Mucosa of rectum (tissue), 2 donors: ENCODE measurements around the gene EVL.

Experiments
- H3K27ac ChIP-seq, 2 donors: one replicate each; pipeline ENCODE4 v1.7.0; 2013; ENCODE audit warnings: inconsistent platforms in 2 of 2, low read depth in 2 of 2, low read length in 2 of 2
- H3K27me3 ChIP-seq, 2 donors: one replicate each; pipeline ENCODE4 v1.7.0; 2013; ENCODE audit warnings: low read length in 2 of 2; ENCODE audit not compliant: control insufficient read depth in 2 of 2, insufficient read depth in 2 of 2
- H3K36me3 ChIP-seq, 2 donors: one replicate each; pipeline ENCODE4 v1.7.0; 2013; ENCODE audit warnings: low read length in 2 of 2; ENCODE audit not compliant: control insufficient read depth in 2 of 2, insufficient read depth in 2 of 2
- H3K4me1 ChIP-seq, 2 donors: one replicate each; pipeline ENCODE4 v1.7.0; 2013; ENCODE audit warnings: low read length in 2 of 2, mild to moderate bottlenecking in 1 of 2; ENCODE audit not compliant: control insufficient read depth in 2 of 2, insufficient read depth in 2 of 2
- H3K4me3 ChIP-seq, 2 donors: one replicate each; pipeline ENCODE4 v1.7.0; 2013; ENCODE audit warnings: low read length in 2 of 2
- H3K9ac ChIP-seq, 2 donors: one replicate each; pipeline ENCODE4 v1.7.0; 2013; ENCODE audit warnings: low read length in 2 of 2, low read depth in 1 of 2, mild to moderate bottlenecking in 1 of 2
- H3K9me3 ChIP-seq, 2 donors: one replicate each; pipeline ENCODE4 v1.7.0; 2013; ENCODE audit warnings: low read length in 2 of 2; ENCODE audit not compliant: control insufficient read depth in 2 of 2
- donor health status: healthy.
- donor health status: Normal muscosa, but diverticular disease.

The EVL gene

DNA sequence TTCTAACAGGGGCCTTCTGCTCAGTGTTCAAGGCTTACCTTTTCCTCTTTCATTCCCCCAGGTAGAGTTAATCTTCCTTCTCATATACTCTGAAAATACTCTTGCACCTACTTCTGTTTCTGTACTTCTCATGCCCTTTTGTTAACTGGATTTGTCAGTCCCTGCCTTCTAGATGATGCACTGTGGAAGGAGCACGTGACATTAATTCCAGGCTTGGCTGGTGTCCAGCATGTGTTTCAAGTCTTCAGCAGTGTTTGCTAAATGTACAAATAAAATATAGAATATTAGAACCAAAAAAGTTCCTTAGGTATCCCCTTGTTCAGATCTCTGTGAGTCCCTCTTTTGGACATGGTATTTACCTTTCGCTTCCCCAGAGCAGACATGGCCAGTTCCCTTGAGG is 27.9 kb upstream of the EVL start:
- Histone ChIP-seq H3K4me3 (no peak overlapping the region), H3K9ac (no peak overlapping the region), H3K27ac (no peak overlapping the region), H3K4me1 (no peaks in the 10 kb centered on the region), H3K36me3 (no peaks in the 10 kb centered on the region), H3K9me3 (no peaks in the 10 kb centered on the region), H3K27me3 (no peaks in the 10 kb centered on the region)

DNA sequence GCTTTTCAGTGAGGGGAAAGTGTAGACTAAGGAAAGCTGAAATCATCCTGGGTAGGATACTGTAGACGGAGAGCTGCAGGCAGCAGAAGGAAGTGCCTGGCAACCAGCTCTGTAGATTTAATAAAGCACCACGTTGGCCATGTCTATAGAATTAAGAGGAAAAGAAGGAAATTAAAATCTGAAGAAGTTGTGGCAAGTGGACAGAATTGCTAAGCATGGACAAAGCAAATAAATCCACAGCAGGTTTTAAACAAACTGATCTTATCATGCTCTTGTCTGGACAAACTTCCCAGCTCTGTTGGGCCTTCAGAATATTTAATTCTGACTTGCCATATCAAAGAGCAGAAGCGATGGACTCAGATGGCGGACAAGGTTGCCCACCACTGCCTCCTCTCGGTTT is 27.2 kb upstream of the EVL start:
- no peaks in the 10 kb centered on the region for H3K9me3 ChIP-seq
- H3K27me3 ChIP-seq = no peaks in the 10 kb centered on the region
- no peaks in the 10 kb centered on the region for H3K4me1 ChIP-seq
- H3K36me3 ChIP-seq = no peaks in the 10 kb centered on the region
- no peak overlapping the region for H3K27ac ChIP-seq
- H3K9ac ChIP-seq = no peak overlapping the region
- no peak overlapping the region for H3K4me3 ChIP-seq

DNA sequence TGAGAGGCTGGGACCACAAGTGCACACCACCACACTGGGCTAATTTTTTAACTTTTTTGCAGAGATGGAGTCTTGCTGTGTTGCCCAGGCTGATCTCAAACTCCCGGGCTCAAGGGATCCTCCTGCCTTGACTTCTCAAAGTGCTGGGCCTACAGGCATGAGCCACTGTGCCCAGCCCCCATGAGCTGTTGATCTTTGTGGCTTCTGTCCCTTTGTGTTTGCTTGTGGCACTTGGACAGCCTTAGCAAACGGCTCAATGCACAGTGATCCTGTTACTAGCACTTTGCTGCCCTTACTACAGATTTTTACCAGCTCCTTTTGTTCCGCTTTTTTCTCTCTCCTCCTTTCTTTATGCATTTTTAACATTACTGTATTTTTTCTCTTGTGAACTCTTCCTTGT is 25.3 kb upstream of the EVL start:
- Histone ChIP-seq H3K36me3 (no peaks in the 10 kb centered on the region), H3K9me3 (no peaks in the 10 kb centered on the region), H3K27me3 (no peaks in the 10 kb centered on the region), H3K27ac (no peak overlapping the region), H3K4me3 (no peak overlapping the region), H3K9ac (no peak overlapping the region), H3K4me1 (no peaks in the 10 kb centered on the region)

DNA sequence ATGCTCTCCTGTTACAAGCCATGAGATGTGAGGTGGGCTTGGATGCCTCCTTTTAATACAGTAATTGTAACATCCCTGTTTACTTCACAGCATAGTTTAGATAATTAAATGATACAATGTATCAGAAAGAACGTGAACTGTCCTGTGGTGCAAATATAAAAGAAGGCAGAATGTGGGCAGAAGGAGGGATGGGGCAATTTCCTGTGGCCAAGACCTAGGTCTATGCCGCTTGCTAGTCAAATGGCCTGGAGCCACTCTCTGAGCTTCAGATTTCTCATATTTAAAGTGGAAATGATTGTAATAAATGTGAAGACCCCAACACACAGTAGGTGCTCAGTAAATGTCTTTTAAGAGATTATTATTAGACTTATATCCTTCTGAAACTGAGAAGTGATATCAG is 24.0 kb upstream of the EVL start:
- Histone ChIP-seq H3K9ac (no peak overlapping the region), H3K27me3 (no peaks in the 10 kb centered on the region), H3K4me1 (no peaks in the 10 kb centered on the region), H3K9me3 (no peaks in the 10 kb centered on the region), H3K36me3 (no peaks in the 10 kb centered on the region), H3K27ac (no peak overlapping the region), H3K4me3 (no peak overlapping the region)

DNA sequence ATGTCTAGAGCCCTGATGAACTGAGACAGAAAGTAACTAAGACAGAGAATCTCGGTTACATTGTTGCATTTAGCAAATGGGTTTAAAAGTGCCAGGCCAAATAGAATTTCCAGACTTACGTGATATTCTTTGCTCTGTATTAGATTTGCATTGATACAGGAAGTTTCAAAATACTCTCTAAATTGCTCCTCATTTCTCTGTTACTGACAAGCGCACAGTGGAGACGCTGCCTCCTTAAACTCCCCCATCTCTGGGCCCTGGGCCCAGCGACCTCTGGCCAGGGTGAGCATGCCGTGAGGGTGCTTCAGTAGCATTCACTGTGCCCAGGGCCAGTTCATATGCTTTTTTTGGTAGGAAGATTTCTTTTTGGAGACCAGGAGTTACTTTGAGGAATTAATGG is 22.9 kb upstream of the EVL start:
- no peak overlapping the region for H3K27ac ChIP-seq
- no peaks in the 10 kb centered on the region for H3K9me3 ChIP-seq
- no peak overlapping the region for H3K9ac ChIP-seq

DNA sequence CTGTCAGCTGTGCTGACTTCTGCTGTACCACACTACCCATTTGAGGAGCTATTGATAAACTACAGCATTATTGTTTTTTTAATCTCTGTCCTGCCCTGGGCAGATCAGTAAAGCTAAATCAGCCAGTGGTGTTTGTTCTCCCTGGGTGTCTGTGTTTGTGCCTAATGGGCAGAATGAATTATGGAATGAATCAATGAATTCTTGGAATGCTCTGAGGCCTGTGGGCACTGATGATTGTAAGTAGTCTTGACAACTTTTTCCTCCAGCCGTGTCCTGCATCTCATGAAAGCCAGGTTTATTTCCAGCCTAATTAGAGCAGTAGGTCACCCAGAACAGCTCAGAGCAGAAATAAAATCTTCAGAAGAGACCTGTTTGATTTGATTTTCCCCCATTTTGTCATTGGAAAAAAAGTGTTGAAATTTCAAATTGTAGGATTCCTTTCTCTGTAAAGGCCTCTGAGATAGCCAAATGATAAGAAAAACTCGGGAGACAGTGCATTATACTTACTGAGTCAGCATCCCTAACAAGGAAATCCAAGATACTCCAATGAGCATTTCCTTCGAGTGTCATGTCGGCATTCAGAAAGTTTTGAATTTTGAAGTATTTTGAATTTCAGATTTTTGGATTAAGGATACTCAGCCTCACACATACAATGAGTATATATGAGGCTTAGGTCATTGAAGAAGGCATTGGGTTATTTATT is 19.4 kb upstream of the EVL start:
- Histone ChIP-seq H3K4me3 (no peak overlapping the region), H3K27ac (no peak overlapping the region), H3K36me3 (no peaks in the 10 kb centered on the region), H3K27me3 (peaks cover 0 to 5% of the 10 kb centered on the region in 2 donors), H3K9ac (no peak overlapping the region), H3K9me3 (no peaks in the 10 kb centered on the region), H3K4me1 (no peaks in the 10 kb centered on the region)

More for the DNA sequence above, 22.9 kb upstream of the EVL start:
- no peaks in the 10 kb centered on the region for H3K4me1 ChIP-seq
- no peak overlapping the region for H3K4me3 ChIP-seq
- no peaks in the 10 kb centered on the region for H3K36me3 ChIP-seq
- peaks cover 0 to 2% of the 10 kb centered on the region in 2 donors for H3K27me3 ChIP-seq

DNA sequence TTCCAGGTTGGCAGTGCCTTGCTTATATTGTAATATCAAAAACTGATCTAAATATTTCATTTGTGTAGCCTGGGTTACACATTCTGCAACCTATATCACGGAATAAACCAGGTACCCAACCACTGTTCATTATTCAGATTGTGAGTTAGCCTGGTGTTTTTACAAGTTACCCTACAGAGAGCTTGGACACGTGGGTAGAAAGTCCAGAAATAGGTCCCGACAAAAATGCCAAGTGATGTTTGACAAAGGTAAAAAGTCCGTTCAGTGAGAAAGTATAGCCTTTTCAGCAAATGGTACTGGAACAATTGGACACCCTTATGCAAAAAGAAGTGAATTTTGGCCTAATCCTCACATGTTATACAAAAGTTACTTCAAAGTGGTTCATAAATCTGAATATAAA is 17.6 kb upstream of the EVL start:
- Histone ChIP-seq H3K4me1 (no peaks in the 10 kb centered on the region), H3K27ac (no peak overlapping the region), H3K9me3 (no peaks in the 10 kb centered on the region), H3K36me3 (no peaks in the 10 kb centered on the region), H3K27me3 (peaks cover 0 to 5% of the 10 kb centered on the region in 2 donors), H3K4me3 (no peak overlapping the region), H3K9ac (no peak overlapping the region)

DNA sequence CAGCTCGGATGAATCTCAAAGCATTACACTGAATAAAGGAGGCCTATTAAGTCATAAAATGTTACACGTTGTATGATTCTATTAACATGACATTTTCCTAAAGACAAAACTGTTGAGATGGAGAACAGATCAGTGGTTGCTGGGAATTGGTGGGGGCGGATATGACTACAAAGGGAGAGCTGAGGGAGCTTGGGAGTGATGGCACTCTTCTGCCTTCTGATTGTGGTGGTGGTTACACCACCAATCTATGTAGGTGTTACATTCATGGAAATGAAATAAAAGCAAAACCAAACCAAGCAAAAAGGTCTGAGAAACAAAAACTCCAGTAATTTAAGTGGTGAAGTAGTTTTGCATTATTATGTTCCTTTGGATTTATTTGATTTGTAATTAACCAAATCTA is 16.4 kb upstream of the EVL start:
- no peak overlapping the region for H3K9ac ChIP-seq
- no peak overlapping the region for H3K27ac ChIP-seq
- no peaks in the 10 kb centered on the region for H3K9me3 ChIP-seq
- H3K36me3 ChIP-seq = no peaks in the 10 kb centered on the region
- H3K27me3 ChIP-seq = peaks cover 0 to 5% of the 10 kb centered on the region in 2 donors
- no peak overlapping the region for H3K4me3 ChIP-seq
- H3K4me1 ChIP-seq = no peaks in the 10 kb centered on the region

DNA sequence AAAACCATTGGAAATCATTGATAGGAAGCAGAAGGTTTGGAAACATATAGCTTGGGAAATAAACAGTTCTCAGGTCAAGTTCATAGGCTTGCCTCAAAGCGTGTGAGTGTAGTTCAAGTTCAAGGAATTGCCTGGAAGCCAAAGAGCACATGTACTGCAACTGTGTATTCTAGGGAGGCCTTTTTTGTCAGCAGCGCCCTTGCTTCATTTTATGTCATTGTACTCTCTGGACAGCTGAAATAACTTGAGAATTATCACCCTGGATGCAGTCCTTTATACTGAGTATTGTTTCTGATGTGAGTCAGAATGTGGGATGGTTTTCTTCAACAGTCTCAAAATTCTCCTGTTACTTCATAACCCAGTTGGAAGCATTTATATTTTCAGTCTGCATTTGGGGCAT is 16.0 kb upstream of the EVL start:
- no peak overlapping the region for H3K4me3 ChIP-seq
- no peaks in the 10 kb centered on the region for H3K36me3 ChIP-seq
- H3K9ac ChIP-seq = no peak overlapping the region
- H3K27me3 ChIP-seq = peaks cover 0 to 5% of the 10 kb centered on the region in 2 donors
- H3K9me3 ChIP-seq = no peaks in the 10 kb centered on the region
- H3K4me1 ChIP-seq = no peaks in the 10 kb centered on the region
- no peak overlapping the region for H3K27ac ChIP-seq

DNA sequence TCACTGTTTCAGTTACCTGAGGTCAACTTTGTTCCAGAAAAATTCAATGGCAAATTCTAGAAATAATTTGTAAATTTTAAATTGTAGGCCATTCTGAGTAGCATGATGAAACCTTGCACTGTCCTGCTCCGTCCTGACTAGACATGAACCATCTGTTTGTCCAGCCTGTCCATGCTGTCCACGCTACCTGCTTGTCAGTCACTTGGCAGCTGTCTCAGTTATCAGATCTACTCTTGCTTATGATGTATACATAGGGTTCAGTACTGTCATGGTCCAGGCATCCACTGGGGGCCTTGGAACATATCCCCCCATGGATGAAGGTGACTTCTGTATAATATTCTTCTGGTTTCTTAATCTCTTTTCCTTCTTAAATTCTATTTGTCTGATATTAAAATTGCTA is 14.1 kb upstream of the EVL start:
- Histone ChIP-seq H3K9ac (no peak overlapping the region), H3K4me3 (no peak overlapping the region), H3K36me3 (no peaks in the 10 kb centered on the region), H3K4me1 (no peaks in the 10 kb centered on the region), H3K27ac (no peak overlapping the region), H3K27me3 (peaks cover 0 to 5% of the 10 kb centered on the region in 2 donors), H3K9me3 (no peaks in the 10 kb centered on the region)

DNA sequence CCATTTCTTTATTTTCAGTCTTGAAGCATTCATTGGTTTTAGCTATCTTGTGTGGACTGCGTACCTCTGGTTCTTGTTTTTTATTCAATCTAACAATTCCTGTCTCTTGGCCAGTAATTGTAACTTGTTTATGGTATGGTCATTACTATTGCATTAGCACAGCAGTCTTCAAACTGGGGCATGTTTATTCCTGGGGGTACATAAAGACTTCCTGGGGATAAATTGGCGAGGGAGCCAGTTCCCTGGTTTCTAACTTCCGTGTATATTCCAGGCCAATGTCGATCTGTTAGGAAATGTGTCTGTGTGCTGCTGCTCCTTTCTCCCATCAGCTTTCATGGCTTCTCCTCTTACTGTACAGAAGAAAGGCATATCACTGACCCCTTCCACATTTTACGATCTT is 13.7 kb upstream of the EVL start:
- H3K4me3 ChIP-seq = no peak overlapping the region
- H3K36me3 ChIP-seq = no peaks in the 10 kb centered on the region
- no peak overlapping the region for H3K9ac ChIP-seq
- peaks cover 0 to 5% of the 10 kb centered on the region in 2 donors for H3K27me3 ChIP-seq
- H3K4me1 ChIP-seq = no peaks in the 10 kb centered on the region
- H3K9me3 ChIP-seq = no peaks in the 10 kb centered on the region
- H3K27ac ChIP-seq = no peak overlapping the region
